GM12892 (cell line): ENCODE measurements around the gene CBFA2T3.

Experiments used
- DNase-seq: peaks from one replicate; pipeline ENCODE4 v3.0.0; 2011; ENCODE audit not compliant: insufficient read length
- FAIRE-seq: peaks from 2 replicates; lab custom pipeline; 2011; peaks lifted over from hg19 to GRCh38; lab: Jason Lieb, UNC
- POLR2A ChIP-seq: IDR thresholded peaks from 2 replicates; pipeline ENCODE4 v1.6.1; 2011; ENCODE audit warnings: low read depth, low read length, control low read depth
- POLR2AphosphoS5 ChIP-seq: IDR thresholded peaks from 2 replicates; pipeline ENCODE4 v1.6.1; 2011; ENCODE audit warnings: low read depth, low read length, control low read depth
- TAF1 ChIP-seq: IDR thresholded peaks from 2 replicates; pipeline ENCODE4 v1.6.1; 2011; ENCODE audit warnings: low read depth, mild to moderate bottlenecking, control low read depth, low read length, borderline replicate concordance

Gene CBFA2T3

DNA sequence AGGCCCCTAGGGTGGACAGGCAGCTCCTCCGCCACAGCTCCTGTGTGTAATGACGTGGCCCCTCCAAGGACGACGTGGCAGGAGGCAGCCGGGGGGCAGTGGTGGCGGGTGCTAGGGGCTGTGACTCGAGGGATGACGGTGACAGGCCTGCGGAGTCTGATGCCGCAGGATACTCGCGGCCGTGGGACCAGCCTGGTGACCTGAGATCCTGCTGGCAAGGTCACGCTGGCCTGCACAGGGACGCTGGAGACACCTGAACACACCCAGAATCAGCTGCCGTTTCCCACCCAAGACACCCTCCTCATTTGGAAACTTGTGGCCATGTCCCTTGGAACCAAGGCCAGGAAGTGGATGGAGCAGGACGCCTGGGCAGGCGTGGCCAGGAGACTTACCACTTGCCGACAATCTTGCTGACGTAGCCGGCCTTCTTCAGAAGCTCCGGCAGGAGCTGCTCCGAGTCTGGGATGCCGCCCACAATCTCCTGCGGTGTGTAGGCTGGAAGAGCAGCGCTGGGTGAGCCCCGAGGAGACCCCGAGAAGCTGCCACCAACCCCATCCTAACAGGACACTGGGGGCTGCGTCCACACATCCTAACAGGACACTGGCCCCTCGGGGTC lies 136.3 kb downstream of the CBFA2T3 start:
- TF ChIP-seq POLR2A: no peak
- no peak for TF ChIP-seq TAF1
- TF ChIP-seq POLR2AphosphoS5: no peak
- DNase-seq (no peak), FAIRE-seq (no peak)

DNA sequence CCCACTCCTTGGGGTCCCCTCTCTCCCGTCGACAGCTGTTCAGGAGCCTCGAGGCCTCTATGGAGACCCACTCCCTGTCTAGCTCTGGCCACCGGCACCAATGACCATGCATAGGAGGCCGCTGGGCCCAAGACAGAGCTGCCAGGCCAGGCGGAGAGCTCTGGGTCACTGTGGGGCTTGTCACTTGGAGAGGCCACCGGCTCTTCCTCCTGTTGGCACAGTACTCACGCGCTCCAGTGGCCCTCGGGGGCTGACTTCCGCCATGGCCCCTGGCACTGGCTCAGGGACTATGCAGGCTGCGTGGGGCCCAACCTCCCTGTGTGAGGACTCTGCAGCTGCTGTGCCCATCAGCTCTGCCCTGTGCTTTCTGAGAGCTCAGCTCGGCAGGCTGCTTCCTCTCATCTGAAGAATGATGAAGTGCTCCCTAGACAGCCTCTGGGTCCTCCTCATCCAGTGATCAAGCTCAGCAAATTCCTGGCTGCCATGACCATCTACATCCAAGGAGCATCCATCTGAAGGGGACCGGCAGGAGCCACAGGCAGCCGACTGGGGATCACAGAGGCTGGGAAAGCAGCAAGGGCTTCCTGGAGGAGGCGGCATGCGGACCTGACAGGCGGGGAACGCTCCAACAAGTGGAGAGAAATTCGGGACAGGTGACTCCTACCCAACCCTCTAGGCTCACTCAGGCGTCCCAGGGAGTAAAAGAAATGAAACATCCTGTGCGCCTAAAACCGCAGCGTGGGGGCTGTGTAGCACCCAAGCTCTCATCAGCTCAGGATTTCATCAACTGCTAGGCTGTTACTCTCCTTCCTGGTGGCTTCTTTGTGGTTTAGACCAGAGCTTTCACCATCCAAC lies 137.0 kb downstream of the CBFA2T3 start:
- TF ChIP-seq TAF1 (no peak), POLR2AphosphoS5 (no peak), POLR2A (no peak)
- DNase-seq (no peak), FAIRE-seq (no peak)

DNA sequence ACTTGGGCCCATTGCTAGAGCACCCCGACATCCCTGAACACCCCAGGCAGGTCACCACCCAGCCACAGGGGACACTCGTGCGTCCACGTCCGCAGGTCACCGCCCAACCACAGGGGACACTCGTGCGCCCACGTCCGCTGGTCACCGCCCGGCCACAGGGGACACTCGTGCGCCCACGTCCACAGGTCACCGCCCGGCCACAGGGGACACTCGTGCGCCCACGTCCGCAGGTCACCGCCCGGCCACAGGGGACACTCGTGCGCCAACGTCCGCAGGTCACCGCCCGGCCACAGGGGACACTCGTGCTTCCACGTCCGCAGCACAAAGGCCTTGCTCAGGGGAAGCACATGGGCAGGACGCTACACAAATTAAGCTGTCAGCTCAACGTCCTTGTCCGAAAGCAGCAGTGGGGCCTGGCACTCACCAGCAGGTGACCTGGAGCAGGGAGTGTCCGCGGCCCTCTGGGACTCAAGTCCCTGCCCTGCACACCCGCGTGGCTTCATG lies 137.9 kb downstream of the CBFA2T3 start:
- TF ChIP-seq POLR2A: no peak
- TF ChIP-seq POLR2AphosphoS5: no peak
- no peak for TF ChIP-seq TAF1
- DNase-seq (no peak), FAIRE-seq (no peak)

DNA sequence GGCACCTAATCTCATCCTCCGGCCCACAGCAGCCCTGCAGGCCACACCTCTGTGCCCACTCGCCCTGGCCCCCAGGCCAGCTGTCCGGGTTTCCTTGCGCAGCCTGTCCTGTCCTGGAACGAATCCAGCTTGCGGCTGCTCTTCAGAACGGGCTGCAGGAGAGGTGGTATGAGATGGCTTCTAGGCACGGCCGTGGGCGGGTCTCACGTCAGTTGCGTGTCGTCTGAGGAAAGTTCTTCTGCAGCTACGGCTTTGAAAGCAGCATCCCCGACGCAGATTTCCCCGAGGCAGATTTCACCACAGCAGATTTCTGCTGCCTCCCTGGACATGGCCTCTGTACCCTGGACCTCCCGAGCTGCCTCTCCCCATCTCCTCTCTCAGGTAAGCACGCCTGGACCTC lies 138.4 kb downstream of the CBFA2T3 start:
- no peak for DNase-seq
- no peak for FAIRE-seq
- no peak for TF ChIP-seq POLR2A
- TF ChIP-seq POLR2AphosphoS5: no peak
- TF ChIP-seq TAF1: no peak

DNA sequence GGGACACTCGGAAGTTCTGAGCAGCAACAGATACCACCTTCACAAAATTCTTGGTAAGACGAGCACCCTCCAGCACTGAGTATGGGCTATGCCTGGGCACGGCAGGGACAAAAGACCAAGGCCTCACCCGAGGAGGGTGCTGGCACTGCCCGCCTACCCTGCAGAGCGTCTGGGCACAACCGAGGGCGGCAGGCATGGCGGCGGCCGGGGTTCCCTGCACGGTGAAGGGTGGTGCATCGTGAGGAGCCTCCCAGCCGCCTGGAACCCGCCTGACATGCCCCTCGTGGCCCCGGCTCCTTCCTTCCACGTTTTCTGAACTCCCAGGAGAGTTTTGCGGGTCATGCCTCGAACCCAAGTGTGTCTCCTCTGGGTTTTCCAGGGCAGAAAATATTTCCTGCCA lies 139.2 kb downstream of the CBFA2T3 start:
- no peak for TF ChIP-seq TAF1
- no peak for TF ChIP-seq POLR2A
- TF ChIP-seq POLR2AphosphoS5: no peak
- no peak for FAIRE-seq

DNA sequence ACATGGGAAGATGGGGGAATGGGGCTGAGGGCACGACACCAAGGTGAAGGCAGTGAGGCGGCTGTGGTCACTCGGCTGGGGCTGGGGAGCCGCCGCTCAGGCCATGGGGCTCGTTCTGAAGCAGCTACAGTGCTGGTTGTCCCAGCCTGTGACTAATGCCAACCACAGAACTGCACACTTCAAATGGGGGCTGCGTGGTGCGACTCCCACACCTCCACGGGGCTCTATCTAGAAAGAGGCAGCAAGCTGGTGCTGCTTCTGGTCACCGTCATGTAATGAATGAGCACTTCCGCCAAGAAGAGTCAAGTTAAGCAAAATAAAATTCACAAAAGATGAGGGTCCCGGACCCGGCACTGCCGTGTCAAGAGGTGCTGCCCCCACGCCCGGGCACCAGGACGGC lies 140.2 kb downstream of the CBFA2T3 start:
- FAIRE-seq (no peak), DNase-seq (no peak)
- TF ChIP-seq POLR2A (no peak), TAF1 (no peak), POLR2AphosphoS5 (no peak)

More for the DNA sequence above, 139.2 kb downstream of the CBFA2T3 start:
- no peak for DNase-seq

DNA sequence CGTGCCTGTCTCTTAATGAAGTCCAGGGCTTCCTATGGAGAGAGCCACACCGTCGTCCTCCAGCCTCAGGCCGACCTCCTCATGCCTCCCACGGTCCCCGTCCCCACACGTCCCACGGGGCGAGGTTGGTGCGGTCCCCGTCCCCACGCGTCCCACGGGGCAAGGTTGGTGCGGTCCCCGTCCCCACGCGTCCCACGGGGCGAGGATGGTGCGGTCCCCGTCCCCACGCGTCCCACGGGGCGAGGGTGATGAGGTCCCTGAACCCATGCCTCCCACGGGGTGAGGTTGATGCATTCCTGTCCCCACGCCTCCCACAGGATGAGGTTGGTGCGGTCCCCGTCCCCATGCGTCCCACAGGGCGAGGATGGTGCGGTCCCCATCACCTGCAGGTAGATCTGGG lies 141.2 kb downstream of the CBFA2T3 start:
- FAIRE-seq: no peak
- TF ChIP-seq POLR2AphosphoS5: no peak
- no peak for TF ChIP-seq TAF1
- TF ChIP-seq POLR2A: no peak

DNA sequence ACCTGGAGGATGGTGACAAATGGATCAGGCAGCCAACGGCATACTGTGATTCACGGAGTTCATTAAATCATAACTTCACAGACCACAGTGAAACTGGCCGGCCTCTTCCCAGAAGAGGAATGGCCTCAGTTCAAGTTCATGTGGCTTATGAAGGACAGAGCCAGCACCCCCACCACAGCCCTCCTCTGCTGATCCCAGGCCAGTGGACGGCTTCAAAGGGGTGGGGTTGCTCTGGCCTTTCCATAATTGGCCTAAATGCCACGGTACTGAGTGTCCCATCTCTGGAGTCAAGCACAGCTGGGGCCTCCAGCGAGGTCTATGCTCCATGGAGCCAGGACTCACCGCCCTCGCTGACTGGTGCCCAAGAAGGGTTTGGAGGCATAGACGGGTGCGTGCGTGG lies 141.6 kb downstream of the CBFA2T3 start:
- DNase-seq: no peak
- TF ChIP-seq POLR2A: no peak
- TF ChIP-seq TAF1: no peak
- no peak for TF ChIP-seq POLR2AphosphoS5
- FAIRE-seq: no peak

More for the DNA sequence above, 141.2 kb downstream of the CBFA2T3 start:
- DNase-seq: no peak

DNA sequence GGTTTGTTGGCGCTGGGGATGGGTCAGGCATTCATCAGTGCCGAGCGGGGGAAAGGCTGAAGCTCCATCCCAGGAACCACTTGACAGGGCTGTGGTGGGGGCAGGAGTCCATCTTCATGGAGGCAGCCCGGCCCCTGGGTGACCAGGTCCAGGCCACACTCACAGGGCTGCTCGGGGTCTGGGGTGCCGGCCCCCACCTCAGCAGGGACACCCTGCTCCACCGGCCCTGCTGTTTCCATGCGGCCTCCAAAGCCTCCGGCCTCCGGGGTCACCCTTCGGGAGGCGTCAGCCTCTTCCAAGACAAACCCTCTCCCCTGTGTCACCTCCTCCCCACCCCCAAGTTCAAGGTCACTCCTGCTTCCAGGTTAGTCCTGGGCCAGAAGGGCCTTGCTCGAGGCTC lies 142.3 kb downstream of the CBFA2T3 start:
- TF ChIP-seq POLR2AphosphoS5 (no peak), POLR2A (no peak), TAF1 (no peak)
- FAIRE-seq (no peak), DNase-seq (no peak)

DNA sequence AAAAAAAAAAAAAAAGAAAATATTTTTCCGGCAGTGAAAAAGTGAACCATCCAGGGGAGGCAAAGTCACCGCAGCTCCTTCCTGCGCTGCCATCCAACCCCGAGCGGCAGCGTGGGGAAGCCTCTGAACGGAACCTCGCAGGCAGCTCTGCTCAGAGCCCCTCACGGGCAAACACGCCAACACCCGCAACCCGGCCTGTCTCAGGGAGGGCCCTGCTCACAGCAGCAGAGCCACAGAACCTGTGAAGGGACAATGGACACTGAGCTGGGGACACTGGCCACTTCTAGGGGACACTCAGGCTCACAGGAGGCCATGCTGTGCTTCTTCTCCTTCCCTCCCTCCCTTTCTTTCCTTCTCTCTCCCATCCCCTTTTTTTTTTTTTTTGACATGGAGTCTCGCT lies 143.9 kb downstream of the CBFA2T3 start:
- TF ChIP-seq TAF1 (no peak), POLR2A (no peak)
- DNase-seq: no peak
- FAIRE-seq: no peak

DNA sequence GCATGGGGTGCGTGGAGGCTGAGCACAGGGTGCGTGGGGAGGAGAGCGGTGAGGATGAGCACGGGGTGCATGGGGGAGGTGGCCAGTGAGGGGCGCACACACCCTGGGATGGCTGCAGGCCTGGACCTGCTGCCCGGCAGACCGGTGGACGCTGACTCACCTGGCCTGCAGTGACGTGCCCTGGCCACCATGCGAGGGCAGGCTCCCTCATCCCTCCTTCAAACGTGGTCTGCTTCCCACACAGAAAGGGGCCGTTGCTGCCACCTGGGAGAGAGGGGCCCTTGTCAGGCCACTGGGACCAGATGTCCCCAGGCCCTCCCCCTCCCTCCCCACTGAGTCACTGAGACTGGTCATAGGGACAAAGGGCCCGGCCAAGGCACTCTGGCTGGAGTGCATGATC lies 145.2 kb downstream of the CBFA2T3 start:
- FAIRE-seq: no peak
- no peak for DNase-seq
- TF ChIP-seq POLR2AphosphoS5: no peak
- TF ChIP-seq POLR2A: no peak
- TF ChIP-seq TAF1: no peak
